ENCODE measurements around the gene GTF2IRD1.
A peak's percentile ranks its signal among the peaks of the same experiment; 100 is the strongest.
"Not testable (repeated sequence)": the region's sequence is repeated elsewhere in the genome, so short reads cannot be mapped to it uniquely, and the experiment has no call there.

Gene GTF2IRD1

DNA sequence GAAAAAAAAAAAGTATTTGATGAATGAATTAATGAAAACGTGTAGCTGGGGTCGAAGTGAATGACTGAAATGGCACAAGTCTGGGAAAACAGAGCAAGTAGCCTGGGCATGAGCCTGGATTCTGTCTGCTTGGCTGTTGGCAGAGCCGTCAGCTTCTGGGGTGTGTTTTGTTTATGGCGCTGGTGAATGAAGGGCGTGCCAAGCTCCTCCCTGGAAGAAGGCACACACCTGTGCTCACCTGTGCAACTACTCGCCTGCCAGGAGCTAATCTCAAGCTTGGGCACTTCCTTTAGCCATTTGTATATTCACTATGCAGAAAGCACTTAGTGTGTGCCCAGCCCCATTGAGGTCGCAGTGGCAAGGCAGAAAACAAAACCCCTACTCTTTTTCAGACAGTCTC is 74.1 kb downstream of the GTF2IRD1 start:
- DNase-seq (ENCODE audit: low read depth), result no peak
- TF ChIP-seq, protein P1, sequence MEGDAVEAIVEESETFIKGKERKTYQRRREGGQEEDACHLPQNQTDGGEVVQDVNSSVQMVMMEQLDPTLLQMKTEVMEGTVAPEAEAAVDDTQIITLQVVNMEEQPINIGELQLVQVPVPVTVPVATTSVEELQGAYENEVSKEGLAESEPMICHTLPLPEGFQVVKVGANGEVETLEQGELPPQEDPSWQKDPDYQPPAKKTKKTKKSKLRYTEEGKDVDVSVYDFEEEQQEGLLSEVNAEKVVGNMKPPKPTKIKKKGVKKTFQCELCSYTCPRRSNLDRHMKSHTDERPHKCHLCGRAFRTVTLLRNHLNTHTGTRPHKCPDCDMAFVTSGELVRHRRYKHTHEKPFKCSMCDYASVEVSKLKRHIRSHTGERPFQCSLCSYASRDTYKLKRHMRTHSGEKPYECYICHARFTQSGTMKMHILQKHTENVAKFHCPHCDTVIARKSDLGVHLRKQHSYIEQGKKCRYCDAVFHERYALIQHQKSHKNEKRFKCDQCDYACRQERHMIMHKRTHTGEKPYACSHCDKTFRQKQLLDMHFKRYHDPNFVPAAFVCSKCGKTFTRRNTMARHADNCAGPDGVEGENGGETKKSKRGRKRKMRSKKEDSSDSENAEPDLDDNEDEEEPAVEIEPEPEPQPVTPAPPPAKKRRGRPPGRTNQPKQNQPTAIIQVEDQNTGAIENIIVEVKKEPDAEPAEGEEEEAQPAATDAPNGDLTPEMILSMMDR (IDR thresholded peaks at IDR 0.05; ENCODE audit: low read depth, low read length, missing control alignments), result no peak
- no peak overlapping the region for H3K4me3 ChIP-seq (ENCODE audit: low read depth, low read length)

- H3K4me3 ChIP-seq (ENCODE audit: low read depth, low read length); DNase-seq (ENCODE audit: low read depth): not testable (repeated sequence)
Observed at GRCh38 chr7:74528773-74529172, 75.1 kb downstream of the GTF2IRD1 start.

GRCh38 chr7:74535951-74536356 is 82.2 kb downstream of the GTF2IRD1 start:
- TF ChIP-seq, protein P1 (IDR thresholded peaks at IDR 0.05; ENCODE audit: low read depth, low read length, missing control alignments), result no peak
- H3K4me3 ChIP-seq (ENCODE audit: low read depth, low read length), result no peak overlapping the region
- DNase-seq (ENCODE audit: low read depth), result no peak

GRCh38 chr7:74541937-74542336 is 88.2 kb downstream of the GTF2IRD1 start:
- not testable (repeated sequence) for DNase-seq (ENCODE audit: low read depth); H3K4me3 ChIP-seq (ENCODE audit: low read depth, low read length)

- TF ChIP-seq, protein P1 (IDR thresholded peaks at IDR 0.05; ENCODE audit: low read depth, low read length, missing control alignments), result no peak
- DNase-seq (ENCODE audit: low read depth), result no peak
- no peak overlapping the region for H3K4me3 ChIP-seq (ENCODE audit: low read depth, low read length)
Observed at GRCh38 chr7:74542558-74543117, 88.9 kb downstream of the GTF2IRD1 start.

GRCh38 chr7:74544706-74545469 is 91.2 kb downstream of the GTF2IRD1 start:
- H3K4me3 ChIP-seq (ENCODE audit: low read depth, low read length), result no peak overlapping the region
- DNase-seq (ENCODE audit: low read depth), result peak; percentile 21
- TF ChIP-seq, protein P1 (IDR thresholded peaks at IDR 0.05; ENCODE audit: low read depth, low read length, missing control alignments), result peak; percentile 72

- no peak overlapping the region for H3K4me3 ChIP-seq (ENCODE audit: low read depth, low read length)
- TF ChIP-seq, protein P1 (IDR thresholded peaks at IDR 0.05; ENCODE audit: low read depth, low read length, missing control alignments), result no peak
- DNase-seq (ENCODE audit: low read depth), result no peak
Observed at GRCh38 chr7:74545921-74546320, 92.2 kb downstream of the GTF2IRD1 start.

DNA sequence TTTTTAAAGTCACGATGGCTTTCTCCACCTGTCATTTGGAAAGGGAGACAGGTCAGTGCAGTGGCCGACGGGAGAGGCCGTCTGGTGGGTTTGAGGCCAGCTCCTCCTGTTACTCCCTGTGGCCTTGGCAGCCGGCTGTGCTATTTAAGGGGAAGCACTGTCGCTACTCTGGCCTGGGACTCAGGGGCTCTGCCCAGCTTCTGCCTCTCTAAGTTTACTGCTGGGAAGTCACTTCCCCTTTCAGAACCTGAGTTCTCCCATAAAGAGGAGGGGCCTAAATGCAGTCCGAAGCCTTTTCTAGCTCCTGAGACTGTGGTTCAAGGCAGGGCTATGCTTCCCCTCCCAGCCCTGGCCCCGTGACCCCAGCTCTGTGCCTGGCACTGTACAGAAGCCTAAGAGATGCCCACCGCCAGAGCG is 99.9 kb downstream of the GTF2IRD1 start:
- not testable (repeated sequence) for DNase-seq (ENCODE audit: low read depth); H3K4me3 ChIP-seq (ENCODE audit: low read depth, low read length)

Data from GM12864 (cell line).